Liver (tissue), 9 donors: ENCODE measurements around the gene UBR1. TPM values are rescaled to one million over a fixed set of nuclear protein-coding genes. Genes with fewer than 3 reads are reported as not detected.

Source experiments
- DNase-seq: peaks from one replicate; pipeline ENCODE4 v3.0.0-alpha.2; 2017; ENCODE audit warnings: low spot score
- H3K27ac ChIP-seq, 2 donors: one replicate each; pipeline ENCODE4 v1.7.0; 2013; ENCODE audit warnings: inconsistent platforms in 2 of 2, low read length in 2 of 2, control low read depth in 1 of 2, low read depth in 1 of 2, mild to moderate bottlenecking in 1 of 2
- H3K27me3 ChIP-seq, 4 donors: one replicate each; pipeline versions ENCODE4 v1.6.1 to v1.7.0; 2013; ENCODE audit warnings: low read length in 3 of 4, inconsistent platforms in 1 of 4, mild to moderate bottlenecking in 1 of 4, moderate library complexity in 1 of 4; ENCODE audit not compliant: control insufficient read depth in 4 of 4, insufficient read depth in 4 of 4
- H3K36me3 ChIP-seq, 4 donors: one replicate each; pipeline versions ENCODE4 v1.6.1 to v1.7.0; 2013; ENCODE audit warnings: low read length in 3 of 4, mild to moderate bottlenecking in 3 of 4, low read depth in 1 of 4, moderate library complexity in 1 of 4; ENCODE audit not compliant: control insufficient read depth in 4 of 4, insufficient read depth in 3 of 4
- H3K4me1 ChIP-seq, 4 donors: one replicate each; pipeline versions ENCODE4 v1.6.1 to v1.7.0; 2013; ENCODE audit warnings: low read length in 3 of 4, mild to moderate bottlenecking in 3 of 4, moderate library complexity in 1 of 4; ENCODE audit not compliant: control insufficient read depth in 4 of 4, insufficient read depth in 4 of 4
- H3K4me3 ChIP-seq, 3 donors: one replicate each; pipeline versions ENCODE4 v1.6.1 to v1.7.0; 2013; ENCODE audit warnings: low read length in 3 of 3, control low read depth in 1 of 3, low read depth in 1 of 3, mild to moderate bottlenecking in 1 of 3
- H3K9ac ChIP-seq, 2 donors: one replicate each; pipeline ENCODE4 v1.7.0; 2013; ENCODE audit warnings: low read length in 2 of 2, mild to moderate bottlenecking in 2 of 2, moderate library complexity in 2 of 2, control low read depth in 1 of 2, low read depth in 1 of 2
- H3K9me3 ChIP-seq, 4 donors: one replicate each; pipeline versions ENCODE4 v1.6.1 to v1.7.0; 2013; ENCODE audit warnings: low read length in 3 of 4; ENCODE audit not compliant: control insufficient read depth in 4 of 4
- ATF3 ChIP-seq: IDR thresholded peaks from 2 replicates; pipeline ENCODE4 v1.6.1; 2016; ENCODE audit warnings: antibody characterized with exemption
- CTCF ChIP-seq: fragments of 150-350 bp; IDR thresholded peaks from 2 replicates; pipeline ENCODE4 v1.5.1; 2017; ENCODE audit warnings: improper control_type of control experiment, low read depth, low read length; ENCODE audit not compliant: missing input control
- EGR1 ChIP-seq, 2 donors: IDR thresholded peaks; 2 replicates each; pipeline ENCODE4 v1.6.1; 2016 to 2018; ENCODE audit warnings: antibody characterized with exemption in 2 of 2, low read depth in 2 of 2
- FOXA1 ChIP-seq: IDR thresholded peaks from 2 replicates; pipeline ENCODE4 v1.6.1; 2016; ENCODE audit warnings: antibody characterized with exemption
- FOXA2 ChIP-seq: IDR thresholded peaks from 2 replicates; pipeline ENCODE4 v1.6.1; 2016; ENCODE audit warnings: antibody characterized with exemption
- GABPA ChIP-seq, 2 donors: IDR thresholded peaks in 1 of 2; conservative IDR thresholded peaks in 1 of 2; 2 replicates each; pipeline ENCODE4 v1.6.1; 2016; ENCODE audit warnings: antibody characterized with exemption in 2 of 2, mild to moderate bottlenecking in 1 of 2, moderate library complexity in 1 of 2
- HNF4A ChIP-seq, 2 donors: conservative IDR thresholded peaks; 2 replicates each; pipeline ENCODE4 v1.6.1; 2016; ENCODE audit warnings: antibody characterized with exemption in 2 of 2, mild to moderate bottlenecking in 2 of 2
- HNF4G ChIP-seq: IDR thresholded peaks from 2 replicates; pipeline ENCODE4 v1.6.1; 2016; ENCODE audit warnings: antibody characterized with exemption
- JUND ChIP-seq, 2 donors: IDR thresholded peaks; 2 replicates each; pipeline ENCODE4 v1.6.1; 2016; ENCODE audit warnings: antibody characterized with exemption in 2 of 2
- MAX ChIP-seq: IDR thresholded peaks from 2 replicates; pipeline ENCODE4 v1.6.1; 2016; ENCODE audit warnings: antibody characterized with exemption
- NR2F2 ChIP-seq: IDR thresholded peaks from 2 replicates; pipeline ENCODE4 v1.6.1; 2016; ENCODE audit warnings: antibody characterized with exemption
- RAD21 ChIP-seq, 2 donors: IDR thresholded peaks; 2 replicates each; pipeline ENCODE4 v1.6.1; 2016; ENCODE audit warnings: antibody characterized with exemption in 2 of 2, mild to moderate bottlenecking in 2 of 2
- REST ChIP-seq: IDR thresholded peaks from 2 replicates; pipeline ENCODE4 v1.6.1; 2016; ENCODE audit warnings: antibody characterized with exemption, mild to moderate bottlenecking
- RXRA ChIP-seq, 2 donors: IDR thresholded peaks; 2 replicates each; pipeline ENCODE4 v1.6.1; 2017 to 2018; ENCODE audit warnings: antibody characterized with exemption in 2 of 2, mild to moderate bottlenecking in 1 of 2
- TAF1 ChIP-seq: conservative IDR thresholded peaks from 2 replicates; pipeline ENCODE4 v1.6.1; 2016; ENCODE audit warnings: antibody characterized with exemption, mild to moderate bottlenecking
- YY1 ChIP-seq: IDR thresholded peaks from 2 replicates; pipeline ENCODE4 v1.6.1; 2016; ENCODE audit warnings: antibody characterized with exemption, mild to moderate bottlenecking
- WGBS: extraction: QIAGEN DNeasy Blood & Tissue Kit; methylation state at CpG from one replicate; pipeline ENCODE4 v1.1.7; 2013; 5-methylcytosine and 5-hydroxymethylcytosine counted together
- polyA plus RNA-seq, 2 donors: library from polyadenylated mRNA; stranded (reverse) in 1 of 2; unstranded in 1 of 2; fragments of 200-250 nt in 1 of 2; fragments of >200 nt in 1 of 2; fragmentation: Nextera tagmentation in 1 of 2; extraction: Ambion mirVana in 1 of 2; gene quantifications; one replicate each; pipeline versions ENCODE4 v1.2.1 to v1.2.3, GENCODE V29; 2013 to 2015
- total RNA-seq, 2 donors: library from RNA; depleted of rRNA; stranded (reverse); fragments of >200 nt; gene quantifications; one replicate each; pipeline ENCODE4 v1.2.3, GENCODE V29; 2014
- donor health status: healthy.
- donor health status: healthy.
- donor health status: healthy.
- donor health status: healthy.
- donor health status: healthy.

UBR1 gene
- total and polyA plus RNA-seq, 4 donors: 3.7 to 25.3 (median 10.9) TPM

GRCh38 chr15:43070249-43070648 lies 35.6 kb downstream of the UBR1 start:
- Histone ChIP-seq H3K27ac (no peak overlapping the region), H3K27me3 (no peaks in the 10 kb centered on the region), H3K9me3 (no peaks in the 10 kb centered on the region), H3K9ac (no peak overlapping the region), H3K4me1 (no peaks in the 10 kb centered on the region), H3K36me3 (peaks cover 2 to 37% (median 30%) of the 10 kb centered on the region in 4 donors), H3K4me3 (no peak overlapping the region)
- no peak for TF ChIP-seq GABPA (IDR thresholded peaks at IDR 0.05 in 1 of 2, conservative IDR thresholded peaks at IDR 0.05 in 1 of 2)
- TF ChIP-seq FOXA2: no peak
- TF ChIP-seq ATF3: no peak
- no peak for TF ChIP-seq CTCF
- no peak for TF ChIP-seq JUND (IDR thresholded peaks at IDR 0.05)
- no peak for TF ChIP-seq TAF1
- no peak for TF ChIP-seq REST
- no peak for TF ChIP-seq EGR1 (IDR thresholded peaks at IDR 0.05; ENCODE audit: low read depth in 2 of 2)
- no peak for TF ChIP-seq RAD21 (IDR thresholded peaks at IDR 0.05)
- TF ChIP-seq YY1: no peak
- no peak for TF ChIP-seq NR2F2
- TF ChIP-seq RXRA (IDR thresholded peaks at IDR 0.05): no peak
- TF ChIP-seq FOXA1: no peak
- TF ChIP-seq MAX: no peak
- no peak for TF ChIP-seq HNF4A (conservative IDR thresholded peaks at IDR 0.05)
- TF ChIP-seq HNF4G: no peak
- no peak for DNase-seq
- WGBS: 93% methylated on average over 4 of the region's 4 CpGs

- H3K36me3 ChIP-seq: peaks cover under 1 to 33% (median 24%) of the 10 kb centered on the region in 4 donors
- no peaks in the 10 kb centered on the region for H3K27me3 ChIP-seq
- 96% methylated on average over 8 of the region's 8 CpGs for WGBS
- H3K9ac ChIP-seq: no peak overlapping the region
- no peak for DNase-seq
- H3K9me3 ChIP-seq: no peaks in the 10 kb centered on the region
- H3K27ac ChIP-seq: no peak overlapping the region
- H3K4me3 ChIP-seq: no peak overlapping the region
- H3K4me1 ChIP-seq: no peaks in the 10 kb centered on the region
- TF ChIP-seq YY1 (no peak), FOXA1 (no peak), RXRA (IDR thresholded peaks at IDR 0.05) (no peak), JUND (IDR thresholded peaks at IDR 0.05) (no peak), NR2F2 (no peak), HNF4G (no peak), MAX (no peak)
These were observed 37.9 kb downstream of the UBR1 start for GRCh38 chr15:43067717-43068461.
